ENCODE data around the gene ATG4D.
"Not testable (repeated sequence)": the region's sequence is repeated elsewhere in the genome, so short reads cannot be mapped to it uniquely, and the experiment has no call there.

The ATG4D gene

GRCh38 chr19:10552510-10553053 lies 8.9 kb downstream of the ATG4D start:
- DNase-seq (ENCODE audit: low spot score): peak; percentile 84

DNA sequence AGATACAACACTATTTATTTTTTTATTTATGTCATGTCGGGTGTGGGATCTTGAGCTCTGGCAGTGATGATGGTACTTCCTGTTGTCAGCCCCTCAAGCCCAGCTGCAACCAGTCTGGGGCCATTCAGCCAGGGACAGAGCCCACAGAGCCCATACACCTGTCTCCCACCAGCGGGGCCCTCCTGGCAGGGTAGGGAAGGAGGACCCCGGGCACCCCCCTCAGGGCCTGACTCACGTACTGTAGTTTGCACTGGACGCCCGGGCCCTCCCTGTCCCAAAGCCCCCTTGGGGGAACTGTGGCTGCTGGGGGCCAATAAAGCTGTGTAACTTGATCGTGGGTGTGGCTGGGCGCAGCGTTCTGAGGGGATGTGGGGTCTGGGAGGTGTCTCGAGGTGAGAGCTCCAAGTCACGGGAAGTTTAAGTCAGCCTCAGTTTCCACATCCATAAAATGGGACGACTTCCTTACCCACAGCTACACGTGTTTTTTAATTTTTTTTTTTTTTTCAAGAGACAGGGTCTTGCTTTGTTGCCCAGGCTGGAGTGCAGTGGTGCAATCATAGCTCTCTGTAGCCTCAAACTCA lies 9.5 kb downstream of the ATG4D start:
- no peak for DNase-seq (ENCODE audit: low spot score)

- no peak for DNase-seq (ENCODE audit: low spot score)
Observed at GRCh38 chr19:10553943-10554381, 10.3 kb downstream of the ATG4D start.

DNA sequence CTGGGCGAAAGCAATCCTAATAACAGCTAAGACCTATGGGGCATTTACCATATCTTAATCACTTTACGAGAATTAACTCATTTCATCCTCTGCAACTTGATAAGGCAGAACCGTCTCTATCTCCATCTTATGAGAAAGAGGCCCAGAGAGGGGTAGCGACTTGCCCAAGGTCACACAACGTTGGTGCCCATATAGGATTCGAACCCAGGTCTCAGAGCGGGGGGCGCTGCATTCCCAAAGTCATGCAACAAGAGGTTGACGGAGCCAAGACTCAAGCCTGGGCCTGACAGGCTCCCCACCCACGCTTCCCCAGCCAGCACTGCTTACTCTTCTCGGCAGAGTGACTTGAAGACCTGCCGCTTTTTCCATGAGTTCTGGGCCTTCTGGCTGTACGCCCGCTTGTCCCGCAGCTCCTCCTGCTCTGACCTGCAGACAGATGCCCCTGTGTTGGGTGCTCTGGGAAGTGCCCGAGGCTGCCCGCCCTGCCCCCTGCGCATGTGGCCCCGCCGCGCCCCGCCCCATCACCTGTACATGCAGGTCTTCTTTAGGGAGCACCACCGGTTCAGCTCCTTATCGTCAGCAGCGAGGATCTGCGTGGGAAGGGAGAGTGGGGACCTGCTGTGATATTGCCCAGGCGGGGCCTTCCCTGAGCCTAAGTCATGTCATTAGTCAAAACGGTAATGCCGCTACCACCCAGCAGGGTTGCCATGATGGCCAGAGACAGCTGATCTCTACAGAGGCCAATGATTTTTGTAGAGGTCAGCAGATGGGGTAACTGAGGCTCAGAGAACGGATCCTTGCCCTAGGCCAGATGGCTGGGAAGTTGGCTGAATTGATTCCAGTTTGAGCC lies 11.3 kb downstream of the ATG4D start:
- DNase-seq (ENCODE audit: low spot score): no peak

DNA sequence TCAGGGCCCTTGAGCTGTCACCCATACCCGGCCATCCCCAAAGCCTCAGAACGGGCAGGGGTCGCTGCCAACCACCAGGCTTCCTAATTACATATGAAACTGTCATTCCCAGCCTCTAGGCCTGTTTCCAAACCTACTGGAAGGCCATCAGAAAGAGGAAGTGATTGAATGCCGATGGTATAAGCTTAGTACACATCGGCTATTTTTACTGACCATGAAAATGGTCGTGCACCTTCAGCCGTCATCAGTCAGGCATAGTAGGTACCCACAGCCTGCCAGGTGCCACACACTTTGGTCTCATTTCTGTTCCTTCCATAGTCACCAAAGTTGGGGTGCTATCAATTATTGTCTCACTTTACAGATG lies 11.9 kb downstream of the ATG4D start:
- DNase-seq (ENCODE audit: low spot score): no peak

DNA sequence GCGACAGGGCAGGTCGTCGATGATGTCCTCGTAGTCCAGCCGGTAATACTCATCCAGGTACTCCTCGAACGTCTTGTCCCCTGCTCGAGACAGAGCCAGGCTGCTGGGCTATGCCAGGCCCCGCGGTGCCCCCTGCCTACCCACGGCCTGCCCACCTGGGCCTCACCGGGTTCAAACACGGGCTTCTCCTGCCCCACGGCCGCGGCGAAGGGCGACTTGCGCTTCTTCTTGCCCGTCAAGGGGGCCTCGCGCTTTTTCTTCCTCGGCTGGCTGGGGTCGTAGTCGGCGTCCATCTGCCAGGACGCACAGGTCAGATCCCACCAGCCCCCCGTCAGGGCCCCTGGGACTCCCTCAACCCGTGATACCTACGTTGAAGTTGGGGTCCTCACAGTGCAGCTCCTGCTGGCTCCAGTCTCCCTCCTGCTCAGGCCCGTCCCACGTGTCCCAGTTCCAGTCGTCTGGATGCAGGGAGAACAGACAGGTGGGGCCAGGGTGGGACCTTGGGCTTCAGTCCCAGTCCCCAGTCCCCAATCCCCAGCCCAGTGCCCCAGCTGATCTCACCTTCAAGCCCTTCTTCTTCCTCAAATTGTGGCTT lies 14.0 kb downstream of the ATG4D start:
- DNase-seq (ENCODE audit: low spot score): no peak

- no peak for DNase-seq (ENCODE audit: low spot score)
Observed at GRCh38 chr19:10560154-10560553, 16.4 kb downstream of the ATG4D start.

DNA sequence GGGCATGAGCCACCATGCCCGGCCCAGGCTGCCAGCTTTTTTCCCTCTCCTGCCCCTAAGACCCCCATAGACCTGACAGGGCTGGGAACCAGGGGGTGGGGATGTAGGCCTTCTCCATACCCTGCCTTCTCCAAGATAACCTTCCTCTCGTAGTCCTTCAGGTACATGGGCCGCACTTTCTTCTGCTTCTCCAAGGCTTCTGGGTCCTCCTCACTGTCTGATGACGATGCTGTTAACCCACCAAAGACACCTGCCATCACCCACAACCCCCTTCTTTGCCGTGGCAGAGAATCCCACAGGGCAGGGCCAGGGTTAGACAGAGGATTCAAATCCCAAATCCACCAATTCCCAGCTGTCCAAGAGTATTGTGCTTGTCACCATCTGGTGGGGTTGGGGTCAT lies 18.9 kb downstream of the ATG4D start:
- DNase-seq (ENCODE audit: low spot score): no peak

DNA sequence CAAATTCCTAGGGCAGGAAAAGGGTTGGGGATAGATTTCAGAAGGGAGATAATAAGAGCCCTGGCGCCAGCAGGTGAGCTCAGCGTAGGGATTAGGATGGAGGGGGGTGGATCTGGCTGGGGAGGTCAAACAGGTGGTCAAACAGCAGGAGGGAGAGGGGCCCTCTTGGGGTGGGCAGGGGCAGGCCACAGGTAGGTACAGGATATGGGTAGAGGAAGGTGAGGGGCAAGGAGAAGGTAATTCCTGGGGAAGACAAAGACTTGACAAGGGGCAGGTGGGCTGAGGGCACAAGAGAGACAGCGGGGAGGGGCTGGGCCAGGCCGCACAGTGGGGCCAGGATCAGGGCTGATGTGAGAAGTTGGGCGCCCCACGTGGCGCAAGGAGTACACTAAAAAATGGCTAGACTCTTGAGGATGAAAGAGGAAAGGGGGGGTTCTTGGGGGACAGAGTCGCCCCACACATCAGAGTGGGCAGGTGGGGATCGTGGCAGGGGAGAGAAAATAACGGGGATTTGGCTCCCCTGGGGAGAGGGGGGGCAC lies 21.4 kb downstream of the ATG4D start:
- peak; percentile 86 for DNase-seq (ENCODE audit: low spot score)

DNA sequence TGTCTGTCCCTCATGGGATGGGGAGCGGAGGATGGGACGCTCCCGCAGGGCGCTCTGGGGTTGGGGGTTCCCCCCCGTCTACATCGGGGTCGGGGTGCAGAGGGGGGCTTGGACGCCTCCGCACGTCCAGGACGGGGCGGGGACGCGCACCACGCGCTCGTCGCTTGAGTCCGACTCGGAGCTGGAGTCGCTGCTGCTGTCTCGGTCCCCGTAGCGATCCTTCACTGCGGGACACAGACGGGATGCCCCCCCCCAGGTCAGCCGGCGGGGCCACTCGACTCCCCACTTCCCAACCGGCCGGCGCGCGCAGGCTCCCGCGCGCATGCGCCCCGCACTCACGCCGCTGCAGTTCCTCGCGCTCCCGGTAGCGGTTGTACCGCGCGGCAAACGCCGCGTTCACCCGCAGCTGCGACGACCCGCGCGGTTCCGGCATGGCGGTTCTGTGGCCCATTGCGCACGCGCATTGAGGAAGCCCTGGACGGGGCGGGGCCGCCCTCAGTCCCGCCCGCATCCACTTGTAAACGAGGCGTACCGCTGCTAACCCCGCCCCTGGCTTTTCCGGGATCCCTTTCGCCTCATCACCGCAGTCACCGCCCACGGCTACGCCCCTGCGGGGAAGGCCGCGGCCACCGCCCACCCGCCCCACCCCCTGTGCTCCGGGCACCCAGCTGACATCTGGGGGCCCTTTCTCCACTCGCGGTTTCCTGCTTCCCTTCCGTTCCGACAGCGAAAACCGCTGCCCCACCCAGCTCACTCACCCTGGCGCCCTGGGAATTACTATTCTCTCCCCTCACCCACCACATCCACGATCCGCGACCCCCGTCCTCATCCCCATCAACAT lies 22.1 kb downstream of the ATG4D start, which contains the start of gene KRI1:
Gene KRI1 (minus strand): TSS at position 444 of the 841 bp plus-strand sequence. CDS start 11 bp downstream, at position 433.
- peak; percentile 96 for DNase-seq (ENCODE audit: low spot score)

DNA sequence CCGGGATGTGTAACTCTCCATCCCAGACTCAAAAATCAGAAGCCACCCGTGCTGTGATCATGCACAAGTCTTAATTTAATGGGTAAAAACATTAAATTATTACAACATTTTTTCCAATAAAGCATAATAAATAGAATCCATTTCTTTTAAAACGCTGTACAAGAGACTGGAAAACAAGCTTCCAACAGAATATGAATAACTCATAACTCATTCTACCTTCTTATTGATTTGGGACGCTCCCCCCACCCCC lies 22.6 kb downstream of the ATG4D start:
- no peak for DNase-seq (ENCODE audit: low spot score)

DNA sequence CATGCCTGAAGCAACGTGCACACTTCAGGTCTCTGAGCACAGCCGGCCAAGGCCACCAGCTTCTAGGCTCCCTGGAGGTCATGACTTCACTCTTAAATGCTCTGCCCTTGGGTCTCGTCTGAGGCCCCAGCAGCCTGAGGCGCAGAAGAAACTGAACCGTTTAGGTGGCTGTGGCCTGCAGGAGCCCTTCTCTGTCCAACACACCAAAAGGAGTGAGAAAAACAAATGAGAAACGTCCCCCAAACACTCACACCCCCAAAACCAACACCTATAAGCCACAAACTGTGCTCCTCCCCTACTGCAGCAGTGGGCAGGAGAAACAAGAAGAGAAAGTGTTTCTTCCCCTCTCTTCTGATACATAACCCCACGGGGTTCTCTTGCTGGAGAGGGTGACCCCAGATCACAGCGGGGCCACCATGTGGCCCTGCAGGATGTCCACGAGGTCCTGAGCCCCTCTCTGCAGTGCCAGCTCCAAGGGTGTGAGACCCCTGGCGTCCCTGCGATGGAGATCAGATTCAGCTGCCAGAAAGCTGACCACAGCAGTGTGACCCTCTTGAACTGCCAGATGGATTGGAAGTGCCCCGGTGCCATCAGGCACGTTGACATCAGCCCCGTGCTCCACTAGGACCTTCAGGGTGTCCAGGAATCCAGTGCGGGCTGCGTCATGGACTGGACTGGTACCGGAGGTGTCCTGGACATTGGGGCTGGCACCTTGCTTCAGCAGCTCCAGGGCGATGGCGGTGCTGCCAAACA lies 23.1 kb downstream of the ATG4D start:
- DNase-seq (ENCODE audit: low spot score): no peak

- DNase-seq (ENCODE audit: low spot score): no peak
Observed at GRCh38 chr19:10567656-10568055, 24.0 kb downstream of the ATG4D start.

- DNase-seq (ENCODE audit: low spot score): no peak
Observed at GRCh38 chr19:10568062-10568825, 24.5 kb downstream of the ATG4D start.

DNA sequence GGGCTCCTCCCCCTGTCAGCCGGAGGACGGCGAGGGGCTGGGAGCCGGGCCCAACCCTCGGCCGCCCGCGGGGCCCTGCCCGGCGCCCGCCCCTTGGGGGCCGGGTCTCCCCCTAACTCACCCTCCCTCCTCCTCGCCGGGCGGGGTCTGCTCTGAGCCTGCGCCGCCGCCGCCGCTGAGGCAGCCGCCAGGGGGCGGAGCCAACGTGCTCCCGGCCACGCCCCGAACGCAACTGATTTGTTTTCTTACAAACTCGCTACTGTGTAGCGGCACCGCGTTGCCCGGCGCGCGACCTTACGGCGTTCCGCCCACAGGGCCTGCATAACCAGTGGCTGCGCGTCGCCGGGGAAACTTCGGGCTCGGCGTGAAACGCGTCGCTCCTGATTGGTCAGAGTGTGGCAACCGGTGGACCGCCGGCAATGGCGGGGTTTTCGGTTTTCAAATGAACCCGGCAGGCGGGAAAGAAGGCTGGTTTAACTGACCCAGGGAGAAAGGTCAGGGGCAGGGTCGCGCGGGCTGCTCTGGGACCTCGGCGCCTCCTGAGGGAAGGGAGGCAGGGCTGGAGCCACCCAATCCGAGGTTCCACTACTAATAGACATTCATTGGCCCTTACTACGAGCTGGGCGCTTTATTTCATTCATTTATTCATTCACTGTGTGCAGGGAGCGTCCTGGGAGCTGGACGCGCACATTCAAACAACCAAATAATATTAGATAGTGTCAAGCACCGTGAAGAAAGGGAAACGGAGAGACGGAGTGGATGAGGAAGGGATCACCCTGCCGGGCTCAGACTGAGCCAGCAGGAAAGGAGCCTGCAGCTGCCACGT lies 25.3 kb downstream of the ATG4D start, which contains the start of gene CDKN2D:
Gene CDKN2D (minus strand): TSS at position 154 of the 826 bp plus-strand sequence. CDS start 326 bp downstream, outside the sequence.
- peak; percentile 85 for DNase-seq (ENCODE audit: low spot score)

DNA sequence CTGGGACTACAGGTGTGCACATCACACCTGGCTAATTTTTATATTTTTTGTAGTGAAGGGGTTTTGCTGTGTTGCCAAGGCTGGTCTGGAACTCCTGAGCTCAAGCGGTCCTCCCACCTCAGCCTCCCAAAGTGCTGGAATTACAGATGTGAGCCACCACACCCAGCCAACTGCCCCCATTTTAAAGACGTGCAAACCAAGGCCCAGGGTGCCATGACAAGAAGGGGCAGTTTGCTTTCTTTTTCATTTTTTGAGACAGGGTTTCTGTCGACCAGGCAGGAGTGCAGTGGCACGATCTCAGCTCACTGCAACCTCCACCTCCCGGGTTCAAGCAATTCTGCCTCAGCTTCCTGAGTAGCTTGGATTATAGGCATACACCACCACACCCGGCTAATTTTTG lies 30.1 kb downstream of the ATG4D start:
- not testable (repeated sequence) for DNase-seq (ENCODE audit: low spot score)

- DNase-seq (ENCODE audit: low spot score): no peak
Observed at GRCh38 chr19:10574462-10574861, 30.8 kb downstream of the ATG4D start.

DNA sequence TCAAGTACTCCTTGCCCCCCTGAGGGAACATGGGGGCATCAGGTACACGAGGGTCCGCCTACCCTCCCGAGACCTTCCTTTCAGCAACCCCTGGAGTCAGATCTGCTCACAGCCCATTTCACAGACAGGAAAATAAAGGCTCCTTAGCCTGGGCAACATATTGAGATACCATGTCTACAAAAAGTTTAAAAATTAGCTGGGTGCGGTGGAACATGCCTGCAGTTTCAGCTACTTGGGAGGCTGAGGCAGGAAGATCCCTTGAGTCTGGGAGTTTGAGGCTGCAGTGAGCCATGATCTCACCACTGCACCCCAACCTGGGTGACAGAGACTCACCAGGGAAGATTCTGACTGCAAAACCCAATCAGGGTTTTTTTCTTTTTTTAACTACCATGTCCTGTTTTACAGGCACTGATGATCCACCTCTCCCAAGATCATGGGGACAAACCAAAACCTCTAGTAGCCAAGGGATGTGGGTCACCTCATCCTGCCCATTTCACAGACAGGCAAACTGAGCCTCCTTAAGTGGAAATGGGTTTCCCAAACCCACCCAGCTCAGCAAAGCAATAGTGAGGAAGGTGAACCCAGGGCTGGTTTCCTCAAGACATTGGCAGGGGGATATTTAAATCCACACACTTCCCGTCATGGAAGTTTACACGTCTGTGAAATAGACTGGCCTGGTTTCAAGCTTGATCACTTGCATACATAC lies 31.5 kb downstream of the ATG4D start:
- DNase-seq (ENCODE audit: low spot score): no peak

DNA sequence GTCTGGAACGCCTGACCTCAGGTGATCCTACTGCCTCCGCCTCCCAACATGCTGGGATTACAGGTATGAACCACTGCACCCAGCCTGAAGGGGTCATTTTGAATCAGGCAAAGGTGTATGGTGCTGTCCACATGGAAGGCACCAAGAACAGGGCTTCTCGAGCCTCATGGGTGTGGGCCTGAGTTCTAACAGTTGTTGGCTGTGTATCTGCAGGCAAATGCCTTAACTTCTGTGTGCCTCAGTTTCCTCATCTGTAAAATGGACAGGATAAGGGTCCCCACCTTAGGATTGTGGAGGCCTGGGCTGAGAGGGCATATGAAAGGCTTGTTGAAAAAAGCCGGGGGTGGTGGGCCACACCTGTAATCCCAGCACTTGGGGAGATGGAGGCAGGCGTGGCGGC lies 34.2 kb downstream of the ATG4D start:
- no peak for DNase-seq (ENCODE audit: low spot score)

Measured in iPS-NIHi11 (cell line).